Peyer's patch (tissue), 4 donors: Measurements from ENCODE around the gene NECAB3. TPM values are rescaled to one million over a fixed set of nuclear protein-coding genes. Genes with fewer than 3 reads are reported as not detected.

Experiments used
- DNase-seq, 3 donors: peaks; one replicate each; pipeline ENCODE4 v3.0.0-alpha.2; 2017 to 2019
- H3K27ac ChIP-seq, 4 donors: fragments of 200-600 bp; sonication (generic); one replicate each; pipeline ENCODE4 v1.5.1; 2016 to 2019
- H3K27me3 ChIP-seq, 2 donors: fragments of 200-600 bp; sonication (generic); one replicate each; pipeline ENCODE4 v1.5.1; 2019
- H3K36me3 ChIP-seq, 3 donors: fragments of 200-600 bp; sonication (generic); one replicate each; pipeline ENCODE4 v1.5.1; 2016 to 2019
- H3K4me1 ChIP-seq, 4 donors: fragments of 200-600 bp; sonication (generic); one replicate each; pipeline ENCODE4 v1.5.1; 2016 to 2019
- H3K4me3 ChIP-seq, 4 donors: fragments of 200-600 bp; sonication (generic); 1 replicate in 3 of 4; 2 replicates in 1 of 4; pipeline ENCODE4 v1.5.1; 2016 to 2019; ENCODE audit warnings: mild to moderate bottlenecking in 1 of 4
- H3K9me3 ChIP-seq, 4 donors: fragments of 200-600 bp; sonication (generic); one replicate each; pipeline ENCODE4 v1.5.1; 2016 to 2019; ENCODE audit warnings: mild to moderate bottlenecking in 1 of 4
- CTCF ChIP-seq, 6 experiments: fragments of 450-650 bp in 4 of 6; fragments of 200-600 bp in 2 of 6; sonication (generic) in 1 of 6; IDR thresholded peaks; one replicate each; pipeline ENCODE4 v1.5.1; 2017 to 2019; ENCODE audit warnings: antibody characterized with exemption in 6 of 6, mild to moderate bottlenecking in 3 of 6, moderate library complexity in 1 of 6
- POLR2A ChIP-seq, 2 donors: fragments of 450-650 bp; IDR thresholded peaks; one replicate each; pipeline ENCODE4 v1.5.1; 2017; ENCODE audit warnings: antibody characterized with exemption in 2 of 2, mild to moderate bottlenecking in 2 of 2, moderate library complexity in 2 of 2
- total RNA-seq, 4 donors: library from RNA; depleted of rRNA; stranded (reverse); fragments of >200 nt; gene quantifications; one replicate each; pipeline ENCODE4 v1.1.0, GENCODE V29; 2016

NECAB3 gene
- total RNA-seq, 4 donors from 2014 or later: 77.1 to 146 (median 110) TPM

- peaks cover 0 to 53% (median 16%) of the 10 kb centered on the region in 4 donors for H3K4me1 ChIP-seq
- H3K36me3 ChIP-seq: peaks cover 0 to 12% (median 0%) of the 10 kb centered on the region in 3 donors
- no peak for DNase-seq
- H3K27me3 ChIP-seq: no peaks in the 10 kb centered on the region
- H3K27ac ChIP-seq: no peak overlapping the region
- H3K9me3 ChIP-seq: no peaks in the 10 kb centered on the region
- H3K4me3 ChIP-seq: no peak overlapping the region
- TF ChIP-seq CTCF (IDR thresholded peaks at IDR 0.05): no peak
These were observed 3.3 kb downstream of the NECAB3 start for GRCh38 chr20:33670715-33671499.

- DNase-seq: no peak
- Histone ChIP-seq H3K4me3 (no peak overlapping the region), H3K27ac (no peak overlapping the region), H3K36me3 (peaks cover 0 to 12% (median 0%) of the 10 kb centered on the region in 3 donors), H3K4me1 (peaks cover 0 to 48% (median 16%) of the 10 kb centered on the region in 4 donors), H3K9me3 (no peaks in the 10 kb centered on the region), H3K27me3 (no peaks in the 10 kb centered on the region)
- TF ChIP-seq POLR2A (IDR thresholded peaks at IDR 0.05): no peak
- no peak for TF ChIP-seq CTCF (IDR thresholded peaks at IDR 0.05)
These were observed 4.2 kb downstream of the NECAB3 start for GRCh38 chr20:33669873-33670640.

GRCh38 chr20:33669224-33669623, 5.0 kb downstream of the NECAB3 start:
- Histone ChIP-seq H3K36me3 (peaks cover 0 to 12% (median 0%) of the 10 kb centered on the region in 3 donors), H3K4me1 (peaks cover 0 to 46% (median 13%) of the 10 kb centered on the region in 4 donors), H3K9me3 (no peaks in the 10 kb centered on the region), H3K4me3 (no peak overlapping the region), H3K27me3 (no peaks in the 10 kb centered on the region), H3K27ac (no peak overlapping the region)
- no peak for DNase-seq
- TF ChIP-seq CTCF (IDR thresholded peaks at IDR 0.05): no peak
- TF ChIP-seq POLR2A (IDR thresholded peaks at IDR 0.05): no peak

- Histone ChIP-seq H3K4me1 (peaks cover 0 to 48% (median 12%) of the 10 kb centered on the region in 4 donors), H3K4me3 (peak overlapping the region in 1 of 4 donors; percentile 75), H3K27me3 (no peaks in the 10 kb centered on the region), H3K9me3 (no peaks in the 10 kb centered on the region), H3K27ac (peak overlapping the region in 2 of 4 donors; percentile 94 to 95), H3K36me3 (peaks cover 0 to 12% (median 0%) of the 10 kb centered on the region in 3 donors)
- no peak for TF ChIP-seq POLR2A (IDR thresholded peaks at IDR 0.05)
- no peak for TF ChIP-seq CTCF (IDR thresholded peaks at IDR 0.05)
- DNase-seq: no peak
These were observed 5.6 kb downstream of the NECAB3 start for GRCh38 chr20:33668466-33669155.

- Histone ChIP-seq H3K9me3 (no peaks in the 10 kb centered on the region), H3K4me1 (peaks cover 0 to 45% (median 10%) of the 10 kb centered on the region in 4 donors), H3K27me3 (no peaks in the 10 kb centered on the region), H3K4me3 (peak overlapping the region; percentile 63 to 75 (median 66)), H3K27ac (peak overlapping the region; percentile 84 to 95 (median 93)), H3K36me3 (peaks cover 0 to 12% (median 0%) of the 10 kb centered on the region in 3 donors)
- TF ChIP-seq CTCF (IDR thresholded peaks at IDR 0.05) (peak; percentile 87 to 99 (median 94)), POLR2A (IDR thresholded peaks at IDR 0.05) (no peak)
- peak; percentile 76 to 90 (median 89) for DNase-seq
These were observed 6.4 kb downstream of the NECAB3 start for GRCh38 chr20:33667676-33668465.
